K562 (cell line): ENCODE data around the gene ERF. TPM values are rescaled to one million over a fixed set of nuclear protein-coding genes. Genes with fewer than 3 reads are reported as not detected.

Experiments
- BRD9 ChIP-seq: fragments of 450-650 bp; IDR thresholded peaks from 2 replicates; pipeline ENCODE4 v1.6.1; 2018; ENCODE audit warnings: low read depth; ENCODE audit not compliant: partially characterized antibody
- CBX1 ChIP-seq: sonication (generic); IDR thresholded peaks from 2 replicates; pipeline ENCODE4 v1.6.1; 2016; ENCODE audit warnings: antibody characterized with exemption, low read depth, mild to moderate bottlenecking
- ETV5 ChIP-seq: sonication (generic); formaldehyde crosslinking; IDR thresholded peaks from 2 replicates; pipeline ENCODE4 v1.4.0; 2020; ENCODE audit warnings: low read depth, mild to moderate bottlenecking, missing genetic modification reagents
- EZH2 ChIP-seq: IDR thresholded peaks from 2 replicates; pipeline ENCODE4 v1.6.1; 2012; ENCODE audit warnings: low read depth, mild to moderate bottlenecking, inconsistent platforms, low read length, borderline replicate concordance
- FUS ChIP-seq: fragments of 200-400 bp; formaldehyde crosslinking; optimal IDR thresholded peaks from 2 replicates; pipeline ENCODE3; 2017; ENCODE audit warnings: low read depth, low read length
- GATAD2A ChIP-seq: fragments of 450-650 bp; IDR thresholded peaks from 2 replicates; pipeline ENCODE4 v1.6.1; 2017
- HNRNPL ChIP-seq: fragments of 200-400 bp; formaldehyde crosslinking; IDR thresholded peaks from 2 replicates; pipeline ENCODE4 v1.6.1; 2017; ENCODE audit warnings: low read depth, mild to moderate bottlenecking, low read length
- KDM1A ChIP-seq, 2 experiments: fragments of 450-650 bp; IDR thresholded peaks; 2 replicates each; pipeline ENCODE4 v1.6.1; 2016; ENCODE audit warnings: mild to moderate bottlenecking in 2 of 2
- MAFK ChIP-seq: IDR thresholded peaks from 2 replicates; pipeline ENCODE4 v1.6.1; 2011; ENCODE audit warnings: low read length, improper control_type of control experiment
- MTA3 ChIP-seq: fragments of 450-650 bp; formaldehyde crosslinking; IDR thresholded peaks from 2 replicates; pipeline ENCODE4 v1.6.1; 2017; ENCODE audit warnings: mild to moderate bottlenecking, borderline replicate concordance
- NFIC ChIP-seq: fragments of 450-650 bp; IDR thresholded peaks from 2 replicates; pipeline ENCODE4 v1.6.1; 2017; ENCODE audit warnings: mild to moderate bottlenecking, inconsistent platforms
- PHF21A ChIP-seq: fragments of 450-650 bp; IDR thresholded peaks from 2 replicates; pipeline ENCODE4 v1.6.1; 2017; ENCODE audit warnings: low read depth, borderline replicate concordance
- SIN3B ChIP-seq: fragments of 450-650 bp; IDR thresholded peaks from 2 replicates; pipeline ENCODE4 v1.6.1; 2017; ENCODE audit warnings: low read depth, mild to moderate bottlenecking, moderate library complexity
- SMAD4 ChIP-seq: fragments of 250-450 bp; sonication (Bioruptor Pico); conservative IDR thresholded peaks from 2 replicates; pipeline ENCODE4 v1.8.0; 2021; ENCODE audit warnings: inconsistent platforms, mild to moderate bottlenecking, moderate library complexity
- SMARCA5 ChIP-seq: fragments of 450-650 bp; IDR thresholded peaks from 2 replicates; pipeline ENCODE4 v1.6.1; 2016
- SOX6 ChIP-seq: fragments of 450-650 bp; IDR thresholded peaks from 2 replicates; pipeline ENCODE4 v1.6.1; 2014; ENCODE audit warnings: mild to moderate bottlenecking
- SP1 ChIP-seq: sonication (generic); formaldehyde crosslinking; IDR thresholded peaks from 2 replicates; pipeline ENCODE4 v1.8.1; 2022; ENCODE audit warnings: mild to moderate bottlenecking, missing genetic modification reagents
- TAF15 ChIP-seq: fragments of 200-400 bp; formaldehyde crosslinking; IDR thresholded peaks from 2 replicates; pipeline ENCODE4 v1.6.1; 2017; ENCODE audit warnings: mild to moderate bottlenecking, low read depth, low read length, moderate library complexity
- ZBTB17 ChIP-seq: fragments of 450-650 bp; formaldehyde crosslinking; IDR thresholded peaks from 2 replicates; pipeline ENCODE4 v1.4.0; 2020; ENCODE audit warnings: mild to moderate bottlenecking
- ZBTB7A ChIP-seq: IDR thresholded peaks from 2 replicates; pipeline ENCODE4 v1.6.1; 2011; ENCODE audit warnings: low read depth, mild to moderate bottlenecking, low read length, moderate library complexity, borderline replicate concordance; ENCODE audit not compliant: control insufficient read depth
- ZFP30 ChIP-seq: fragments of 250-450 bp; sonication (Bioruptor Pico); IDR thresholded peaks from 2 replicates; pipeline ENCODE4 v1.8.0; 2022; ENCODE audit warnings: moderate library complexity, mild to moderate bottlenecking, inconsistent platforms, borderline replicate concordance
- ZNF175 ChIP-seq: fragments of 200-800 bp; sonication (Bioruptor generic); IDR thresholded peaks from 2 replicates; pipeline ENCODE4 v1.6.1; 2016; ENCODE audit warnings: low read depth, mild to moderate bottlenecking, missing genetic modification characterization, missing compliant biosample characterization
- polyA plus RNA-seq, 8 experiments: library from polyadenylated mRNA; depleted of rRNA in 4 of 8; stranded (reverse) in 5 of 8; unstranded in 3 of 8; fragments of >200 nt; fragmentation: Nextera tagmentation in 2 of 8; fragmentation: Illumina TruSeq in 1 of 8; extraction: Ambion mirVana in 2 of 8; extraction: Trizol in 1 of 8; gene quantifications; 2 replicates each; pipeline versions ENCODE4 v1.2.1 to v1.2.3, GENCODE V29; 2011 to 2014; ENCODE audit warnings: inconsistent platforms in 1 of 8, missing spikeins in 1 of 8
- total RNA-seq, 7 experiments: library from RNA; depleted of rRNA in 6 of 7; stranded (reverse); fragments of >200 nt in 6 of 7; fragmentation: Illumina TruSeq in 2 of 7; extraction: Trizol in 2 of 7; gene quantifications; 2 replicates each; pipeline versions ENCODE4 v1.2.1 to v1.2.3, GENCODE V29; 2011 to 2021; ENCODE audit warnings: low replicate concordance in 1 of 7
- TF ChIP-seq, protein P1 (sequence below): fragments of 250-450 bp; sonication (Bioruptor Pico); IDR thresholded peaks from 2 replicates; pipeline ENCODE4 v1.4.0; 2020; ENCODE audit warnings: mild to moderate bottlenecking, moderate library complexity, borderline replicate concordance
- TF ChIP-seq, protein P2 (sequence below): fragments of 450-650 bp; conservative IDR thresholded peaks from 2 replicates; pipeline ENCODE4 v1.6.1; 2016; ENCODE audit warnings: missing genetic modification characterization, low read depth, mild to moderate bottlenecking, control low read depth, missing compliant biosample characterization
- TF ChIP-seq, protein P3 (sequence below): IDR thresholded peaks from 2 replicates; pipeline ENCODE4 v1.6.1; 2011; ENCODE audit not compliant: insufficient read length; ENCODE audit errors: extremely low read depth

The ERF gene
- total and polyA plus RNA-seq, 9 of the 15 experiments (the other 6 are each of a cell fraction or from before 2014, with no cell fraction given): 0.03 to 75.4 (median 27.0) TPM

- TF ChIP-seq, protein P1, sequence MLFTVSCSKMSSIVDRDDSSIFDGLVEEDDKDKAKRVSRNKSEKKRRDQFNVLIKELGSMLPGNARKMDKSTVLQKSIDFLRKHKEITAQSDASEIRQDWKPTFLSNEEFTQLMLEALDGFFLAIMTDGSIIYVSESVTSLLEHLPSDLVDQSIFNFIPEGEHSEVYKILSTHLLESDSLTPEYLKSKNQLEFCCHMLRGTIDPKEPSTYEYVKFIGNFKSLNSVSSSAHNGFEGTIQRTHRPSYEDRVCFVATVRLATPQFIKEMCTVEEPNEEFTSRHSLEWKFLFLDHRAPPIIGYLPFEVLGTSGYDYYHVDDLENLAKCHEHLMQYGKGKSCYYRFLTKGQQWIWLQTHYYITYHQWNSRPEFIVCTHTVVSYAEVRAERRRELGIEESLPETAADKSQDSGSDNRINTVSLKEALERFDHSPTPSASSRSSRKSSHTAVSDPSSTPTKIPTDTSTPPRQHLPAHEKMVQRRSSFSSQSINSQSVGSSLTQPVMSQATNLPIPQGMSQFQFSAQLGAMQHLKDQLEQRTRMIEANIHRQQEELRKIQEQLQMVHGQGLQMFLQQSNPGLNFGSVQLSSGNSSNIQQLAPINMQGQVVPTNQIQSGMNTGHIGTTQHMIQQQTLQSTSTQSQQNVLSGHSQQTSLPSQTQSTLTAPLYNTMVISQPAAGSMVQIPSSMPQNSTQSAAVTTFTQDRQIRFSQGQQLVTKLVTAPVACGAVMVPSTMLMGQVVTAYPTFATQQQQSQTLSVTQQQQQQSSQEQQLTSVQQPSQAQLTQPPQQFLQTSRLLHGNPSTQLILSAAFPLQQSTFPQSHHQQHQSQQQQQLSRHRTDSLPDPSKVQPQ: no peak
- TF ChIP-seq, protein P2, sequence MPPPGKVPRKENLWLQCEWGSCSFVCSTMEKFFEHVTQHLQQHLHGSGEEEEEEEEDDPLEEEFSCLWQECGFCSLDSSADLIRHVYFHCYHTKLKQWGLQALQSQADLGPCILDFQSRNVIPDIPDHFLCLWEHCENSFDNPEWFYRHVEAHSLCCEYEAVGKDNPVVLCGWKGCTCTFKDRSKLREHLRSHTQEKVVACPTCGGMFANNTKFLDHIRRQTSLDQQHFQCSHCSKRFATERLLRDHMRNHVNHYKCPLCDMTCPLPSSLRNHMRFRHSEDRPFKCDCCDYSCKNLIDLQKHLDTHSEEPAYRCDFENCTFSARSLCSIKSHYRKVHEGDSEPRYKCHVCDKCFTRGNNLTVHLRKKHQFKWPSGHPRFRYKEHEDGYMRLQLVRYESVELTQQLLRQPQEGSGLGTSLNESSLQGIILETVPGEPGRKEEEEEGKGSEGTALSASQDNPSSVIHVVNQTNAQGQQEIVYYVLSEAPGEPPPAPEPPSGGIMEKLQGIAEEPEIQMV (tag): no peak
- no peak for TF ChIP-seq FUS
- no peak for TF ChIP-seq SIN3B
- TF ChIP-seq CBX1: no peak
- TF ChIP-seq SMARCA5: peak; percentile 52; the same call in 1 of the 2 replicates
- no peak; the same call in 1 of the 2 replicates for TF ChIP-seq NFIC
- peak; percentile 74; the same call in 1 of the 2 replicates for TF ChIP-seq GATAD2A
- TF ChIP-seq HNRNPL: no peak
- TF ChIP-seq SMAD4 (CRISPR knock-in tag): peak; percentile 62
- no peak for TF ChIP-seq TAF15
- no peak for TF ChIP-seq EZH2
- TF ChIP-seq MAFK: no peak
- TF ChIP-seq, protein P3, sequence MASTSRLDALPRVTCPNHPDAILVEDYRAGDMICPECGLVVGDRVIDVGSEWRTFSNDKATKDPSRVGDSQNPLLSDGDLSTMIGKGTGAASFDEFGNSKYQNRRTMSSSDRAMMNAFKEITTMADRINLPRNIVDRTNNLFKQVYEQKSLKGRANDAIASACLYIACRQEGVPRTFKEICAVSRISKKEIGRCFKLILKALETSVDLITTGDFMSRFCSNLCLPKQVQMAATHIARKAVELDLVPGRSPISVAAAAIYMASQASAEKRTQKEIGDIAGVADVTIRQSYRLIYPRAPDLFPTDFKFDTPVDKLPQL: no peak
- peak; percentile 49 for TF ChIP-seq BRD9
- TF ChIP-seq KDM1A (IDR thresholded peaks at IDR 0.05): no peak
- TF ChIP-seq ETV5 (CRISPR knock-in tag): peak; percentile 97
- TF ChIP-seq MTA3: peak; percentile 46; the same call in 1 of the 2 replicates
- TF ChIP-seq PHF21A: 0 out of 2 replicates have a peak, but pooled peaks have one; percentile 34
- TF ChIP-seq ZBTB17: no peak
- peak; percentile 42; the same call in 1 of the 2 replicates for TF ChIP-seq SOX6
- TF ChIP-seq SP1 (CRISPR knock-in tag): peak; percentile 59; the same call in 1 of the 2 replicates
- TF ChIP-seq ZBTB7A: peak; percentile 69; the same call in 1 of the 2 replicates
- TF ChIP-seq ZNF175 (CRISPR knock-in tag): no peak
- no peak for TF ChIP-seq ZFP30 (CRISPR knock-in tag)
These were observed 55.4 kb downstream of the ERF start (continued) for GRCh38 chr19:42199440-42200115.
